Mesendoderm (in vitro differentiated cells): ENCODE results near the gene ARMC9.
A peak's percentile ranks its signal among the peaks of the same experiment; 100 is the strongest.
"Not testable (repeated sequence)": the region's sequence is repeated elsewhere in the genome, so short reads cannot be mapped to it uniquely, and the experiment has no call there.

Experiments used
- DNase-seq: peaks from one replicate; pipeline ENCODE4 v3.0.0; 2013
- H2AK5ac ChIP-seq: 2 replicates; pipeline ENCODE4 v1.6.1; 2013; ENCODE audit warnings: low read length, inconsistent platforms
- H2BK120ac ChIP-seq: 2 replicates; pipeline ENCODE4 v1.6.1; 2013; ENCODE audit warnings: low read depth, mild to moderate bottlenecking, low read length, moderate library complexity, mixed read lengths
- H2BK15ac ChIP-seq: replicated peaks from 2 replicates; pipeline ENCODE4 v1.6.1; 2013; ENCODE audit warnings: low read depth, mild to moderate bottlenecking, moderate library complexity
- H2BK5ac ChIP-seq: 2 replicates; pipeline ENCODE4 v1.6.1; 2013; ENCODE audit warnings: low read length, inconsistent platforms
- H3K18ac ChIP-seq: 2 replicates; pipeline ENCODE4 v1.6.1; 2013; ENCODE audit warnings: mild to moderate bottlenecking, low read length, mixed read lengths
- H3K23ac ChIP-seq: one replicate; pipeline ENCODE4 v1.6.1; 2013; ENCODE audit warnings: low read length
- H3K27ac ChIP-seq: 2 replicates; pipeline ENCODE4 v1.5.1; 2013; ENCODE audit warnings: low read depth, mild to moderate bottlenecking, inconsistent platforms, low read length, moderate library complexity
- H3K27me3 ChIP-seq: 2 replicates; pipeline ENCODE4 v1.6.1; 2013; ENCODE audit warnings: low read length, control low read depth, mild to moderate bottlenecking, inconsistent platforms; ENCODE audit not compliant: insufficient read depth, poor library complexity
- H3K36me3 ChIP-seq: 2 replicates; pipeline ENCODE4 v1.6.1; 2013; ENCODE audit warnings: low read length, inconsistent platforms; ENCODE audit not compliant: control insufficient read depth, insufficient read depth
- H3K4ac ChIP-seq: one replicate; pipeline ENCODE4 v1.6.1; 2013; ENCODE audit warnings: low read depth, mild to moderate bottlenecking, low read length, moderate library complexity
- H3K4me1 ChIP-seq: 2 replicates; pipeline ENCODE4 v1.6.1; 2013; ENCODE audit warnings: low read depth, low read length, inconsistent platforms; ENCODE audit not compliant: control insufficient read depth
- H3K4me2 ChIP-seq: 2 replicates; pipeline ENCODE4 v1.6.1; 2013; ENCODE audit warnings: low read length
- H3K4me3 ChIP-seq: 2 replicates; pipeline ENCODE4 v1.5.1; 2013; ENCODE audit warnings: mild to moderate bottlenecking, low read length
- H3K56ac ChIP-seq: one replicate; pipeline ENCODE4 v1.6.1; 2013; ENCODE audit warnings: low read length
- H3K79me1 ChIP-seq: 2 replicates; pipeline ENCODE4 v1.6.1; 2013; ENCODE audit warnings: low read length, inconsistent platforms
- H3K79me2 ChIP-seq: 2 replicates; pipeline ENCODE4 v1.6.1; 2013; ENCODE audit warnings: mild to moderate bottlenecking, low read length; ENCODE audit not compliant: control insufficient read depth, insufficient read depth
- H3K9ac ChIP-seq: 2 replicates; pipeline ENCODE4 v1.6.1; 2013; ENCODE audit warnings: low read length, inconsistent platforms
- H4K5ac ChIP-seq: one replicate; pipeline ENCODE4 v1.6.1; 2013; ENCODE audit warnings: low read length
- H4K8ac ChIP-seq: one replicate; pipeline ENCODE4 v1.6.1; 2013; ENCODE audit warnings: low read depth, mild to moderate bottlenecking, control low read depth, low read length, moderate library complexity
- WGBS: extraction: QIAGEN DNeasy Blood & Tissue Kit; methylation state at CpG from one replicate; pipeline ENCODE4 v1.1.7; 2013; ENCODE audit warnings: low lambda C conversion rate, missing lambda C conversion rate; ENCODE audit not compliant: insufficient coverage; ENCODE audit errors: extremely low coverage; 5-methylcytosine and 5-hydroxymethylcytosine counted together

The ARMC9 gene

GRCh38 chr2:231250146-231250545 lies 51.7 kb downstream of the ARMC9 start:
- no peak overlapping the region for H3K56ac ChIP-seq

GRCh38 chr2:231250698-231251097 lies 52.3 kb downstream of the ARMC9 start:
- no peak for DNase-seq
- Histone ChIP-seq H4K8ac (no peak overlapping the region), H3K4ac (no peak overlapping the region), H3K79me1 (no peaks in the 10 kb centered on the region), H3K9ac (no peak overlapping the region), H3K56ac (no peak overlapping the region), H3K18ac (no peak overlapping the region), H2BK5ac (no peak overlapping the region), H2BK15ac (no peak overlapping the region), H3K4me2 (no peak overlapping the region), H3K36me3 (no peaks in the 10 kb centered on the region), H2AK5ac (no peak overlapping the region), H3K27ac (no peak overlapping the region), H3K79me2 (no peaks in the 10 kb centered on the region), H2BK120ac (no peak overlapping the region), H3K23ac (no peak overlapping the region), H4K5ac (no peak overlapping the region), H3K27me3 (no peaks in the 10 kb centered on the region), H3K4me1 (no peaks in the 10 kb centered on the region), H3K4me3 (no peak overlapping the region)
- WGBS, result no CpG with 5 or more reads among the region's 3 CpGs

More at GRCh38 chr2:231250146-231250545, 51.7 kb downstream of the ARMC9 start:
- DNase-seq, result no peak
- no peaks in the 10 kb centered on the region for H3K4me1 ChIP-seq
- no peak overlapping the region for H3K9ac ChIP-seq
- no peak overlapping the region for H2BK15ac ChIP-seq
- no peak overlapping the region for H3K18ac ChIP-seq
- no peak overlapping the region for H3K27ac ChIP-seq
- H3K79me1 ChIP-seq, result no peaks in the 10 kb centered on the region
- H2BK120ac ChIP-seq, result no peak overlapping the region
- no peak overlapping the region for H3K4me2 ChIP-seq
- no peaks in the 10 kb centered on the region for H3K27me3 ChIP-seq
- H2AK5ac ChIP-seq, result no peak overlapping the region
- no peak overlapping the region for H2BK5ac ChIP-seq
- no peak overlapping the region for H4K5ac ChIP-seq
- no CpG with 5 or more reads among the region's 5 CpGs for WGBS
- H3K36me3 ChIP-seq, result no peaks in the 10 kb centered on the region
- H4K8ac ChIP-seq, result no peak overlapping the region
- no peak overlapping the region for H3K4me3 ChIP-seq
- no peaks in the 10 kb centered on the region for H3K79me2 ChIP-seq
- H3K4ac ChIP-seq, result no peak overlapping the region
- no peak overlapping the region for H3K23ac ChIP-seq

DNA sequence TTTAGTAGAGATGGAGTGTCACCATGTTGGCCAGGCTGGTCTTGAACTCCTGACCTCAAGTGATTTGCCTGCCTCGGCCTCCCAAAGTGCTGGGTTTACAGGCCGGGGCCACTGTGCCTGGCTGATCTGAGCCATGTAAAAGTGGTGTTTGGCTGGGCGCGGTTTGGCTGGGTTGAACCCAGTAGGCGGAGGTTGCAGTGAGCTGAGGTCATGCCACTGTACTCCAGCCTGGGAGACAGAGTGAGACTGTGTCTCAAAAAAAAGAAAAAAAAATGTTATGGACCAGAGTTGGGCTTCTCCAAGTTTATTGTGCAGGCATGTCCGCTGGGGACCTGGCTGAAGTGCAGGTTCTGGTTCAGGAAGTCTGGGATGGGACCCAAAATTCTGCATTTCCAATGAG lies 54.9 kb downstream of the ARMC9 start:
- H3K4ac ChIP-seq, H3K27me3 ChIP-seq, H3K4me3 ChIP-seq, H3K27ac ChIP-seq, H2BK15ac ChIP-seq, H3K36me3 ChIP-seq, H3K4me1 ChIP-seq, H4K5ac ChIP-seq, H3K56ac ChIP-seq, DNase-seq, H3K79me2 ChIP-seq, H3K18ac ChIP-seq, H3K4me2 ChIP-seq, H2AK5ac ChIP-seq, H3K79me1 ChIP-seq, H3K9ac ChIP-seq, H2BK5ac ChIP-seq, H4K8ac ChIP-seq, H2BK120ac ChIP-seq: not testable (repeated sequence)
- peak overlapping the region; percentile 9 for H3K23ac ChIP-seq
- no CpG with 5 or more reads among the region's 6 CpGs for WGBS

DNA sequence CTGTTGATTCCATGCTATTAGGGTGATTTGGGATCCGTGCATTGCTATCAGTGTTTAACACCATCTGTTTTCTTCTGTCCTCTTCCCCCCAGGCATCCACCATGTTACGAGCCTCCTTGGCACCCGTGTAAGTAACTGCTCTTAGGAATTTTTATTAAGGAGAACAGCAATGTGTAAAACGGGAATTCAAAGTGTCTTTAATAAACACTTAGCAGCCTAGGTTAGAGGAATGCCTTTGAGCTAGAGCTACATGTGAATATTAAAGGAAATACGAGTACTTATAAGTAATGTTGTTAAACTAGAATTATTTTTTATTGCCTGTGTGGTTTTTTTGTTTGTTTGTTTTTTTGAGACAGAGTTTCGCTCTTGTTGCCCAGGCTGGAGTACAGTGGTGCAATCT lies 58.1 kb downstream of the ARMC9 start:
- no peak overlapping the region for H4K5ac ChIP-seq
- H3K23ac ChIP-seq, result no peak overlapping the region
- H3K56ac ChIP-seq, result no peak overlapping the region
- H3K79me1 ChIP-seq, result no peaks in the 10 kb centered on the region
- H3K27ac ChIP-seq, result no peak overlapping the region
- no peaks in the 10 kb centered on the region for H3K27me3 ChIP-seq
- no peak overlapping the region for H3K4me3 ChIP-seq
- H2BK15ac ChIP-seq, result no peak overlapping the region
- H3K9ac ChIP-seq, result no peak overlapping the region
- H3K18ac ChIP-seq, result no peak overlapping the region
- H4K8ac ChIP-seq, result no peak overlapping the region
- no peak overlapping the region for H2AK5ac ChIP-seq
- WGBS, result no CpG with 5 or more reads among the region's 6 CpGs
- H3K4ac ChIP-seq, result no peak overlapping the region
- H3K4me1 ChIP-seq, result peaks cover 2% of the 10 kb centered on the region
- DNase-seq, result no peak
- H3K4me2 ChIP-seq, result no peak overlapping the region
- no peaks in the 10 kb centered on the region for H3K79me2 ChIP-seq
- H2BK5ac ChIP-seq, result no peak overlapping the region
- H2BK120ac ChIP-seq, result no peak overlapping the region
- peaks cover 2% of the 10 kb centered on the region for H3K36me3 ChIP-seq

DNA sequence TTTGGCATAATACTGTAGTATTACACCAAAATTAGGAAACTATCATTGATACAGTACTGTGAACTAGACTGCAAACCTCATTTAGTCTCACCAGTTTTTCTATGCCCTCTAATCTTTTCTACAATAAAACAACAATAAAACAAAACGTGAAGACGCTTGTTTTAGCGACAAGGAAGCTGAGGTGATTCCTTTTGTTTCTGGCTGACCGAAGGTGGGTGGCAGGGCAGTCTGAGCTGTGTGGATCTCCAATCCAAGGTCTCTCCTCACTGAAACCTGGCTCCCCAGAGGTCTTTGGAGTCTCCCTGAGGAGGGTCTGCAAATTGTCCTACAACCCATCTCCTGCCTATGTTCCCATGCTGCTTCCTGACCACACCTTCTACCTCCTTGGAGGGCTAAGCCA lies 59.3 kb downstream of the ARMC9 start:
- H3K23ac ChIP-seq, result no peak overlapping the region
- no CpG with 5 or more reads among the region's 4 CpGs for WGBS
- H3K56ac ChIP-seq, result no peak overlapping the region
- H4K8ac ChIP-seq, result no peak overlapping the region
- no peak overlapping the region for H2BK120ac ChIP-seq
- peaks cover 2% of the 10 kb centered on the region for H3K4me1 ChIP-seq
- no peak overlapping the region for H2BK15ac ChIP-seq
- H3K36me3 ChIP-seq, result peaks cover 2% of the 10 kb centered on the region
- H3K9ac ChIP-seq, result no peak overlapping the region
- H3K4me2 ChIP-seq, result no peak overlapping the region
- no peak overlapping the region for H4K5ac ChIP-seq
- no peaks in the 10 kb centered on the region for H3K27me3 ChIP-seq
- H3K79me2 ChIP-seq, result no peaks in the 10 kb centered on the region
- no peak overlapping the region for H2AK5ac ChIP-seq
- H2BK5ac ChIP-seq, result no peak overlapping the region
- no peak overlapping the region for H3K18ac ChIP-seq
- no peak overlapping the region for H3K4me3 ChIP-seq
- H3K4ac ChIP-seq, result no peak overlapping the region
- no peak for DNase-seq
- H3K27ac ChIP-seq, result no peak overlapping the region
- H3K79me1 ChIP-seq, result no peaks in the 10 kb centered on the region

DNA sequence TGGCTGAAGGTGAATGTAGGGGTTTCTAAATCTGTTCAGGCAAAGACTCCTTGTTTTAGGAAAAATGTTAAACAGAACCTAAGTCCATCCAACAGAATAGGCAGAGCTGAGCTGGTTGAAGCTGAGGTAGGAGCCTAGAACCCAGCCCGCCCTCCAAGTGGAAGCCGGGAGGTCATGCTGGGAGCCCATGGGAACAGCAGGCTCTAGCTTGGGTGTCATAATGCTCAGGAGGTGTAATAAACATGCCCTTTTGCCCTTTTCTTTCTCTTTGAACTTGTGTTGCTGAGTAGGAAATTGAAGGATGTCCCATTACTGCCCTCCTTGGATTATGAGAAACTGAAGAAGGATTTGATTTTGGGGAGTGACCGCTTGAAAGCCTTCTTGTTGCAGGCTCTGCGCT lies 60.3 kb downstream of the ARMC9 start:
- Histone ChIP-seq H3K79me1 (no peaks in the 10 kb centered on the region), H3K27me3 (no peaks in the 10 kb centered on the region), H3K56ac (no peak overlapping the region), H3K4me1 (peaks cover 2% of the 10 kb centered on the region), H3K18ac (no peak overlapping the region), H2BK5ac (no peak overlapping the region), H3K27ac (no peak overlapping the region), H2BK120ac (no peak overlapping the region), H4K8ac (no peak overlapping the region), H4K5ac (no peak overlapping the region), H3K4me2 (no peak overlapping the region), H3K79me2 (no peaks in the 10 kb centered on the region), H3K36me3 (peaks cover 2% of the 10 kb centered on the region), H2AK5ac (no peak overlapping the region), H2BK15ac (no peak overlapping the region), H3K23ac (no peak overlapping the region), H3K9ac (no peak overlapping the region), H3K4ac (no peak overlapping the region), H3K4me3 (no peak overlapping the region)
- no CpG with 5 or more reads among the region's 4 CpGs for WGBS
- no peak for DNase-seq
